Heart left ventricle (tissue), 16 donors: ENCODE data around the gene DRC3. TPM values are rescaled to one million over a fixed set of nuclear protein-coding genes. Genes with fewer than 3 reads are reported as not detected.

Experiments
- ATAC-seq, 4 donors: fragments of 200-7000 bp; cut with Tn5 transposase; one replicate each; pipeline ENCODE4 v1.9.1; 2020 to 2022; ENCODE audit warnings: moderate library complexity in 4 of 4, mild to moderate bottlenecking in 3 of 4, moderate number of reproducible peaks in 1 of 4
- DNase-seq, 5 donors: peaks; one replicate each; pipeline ENCODE4 v3.0.0-alpha.2; 2020
- H3K27ac ChIP-seq, 12 donors: fragments of 200-600 bp; sonication (generic) in 4 of 12; one replicate each; pipeline versions ENCODE4 v1.5.0 to v1.8.0; 2016 to 2022; ENCODE audit warnings: mild to moderate bottlenecking in 2 of 12
- H3K27me3 ChIP-seq, 9 donors: fragments of 200-600 bp; sonication (generic) in 2 of 9; one replicate each; pipeline versions ENCODE4 v1.5.1 to v1.8.0; 2016 to 2022; ENCODE audit warnings: mild to moderate bottlenecking in 3 of 9
- H3K36me3 ChIP-seq, 9 donors: fragments of 200-600 bp; sonication (generic) in 2 of 9; one replicate each; pipeline versions ENCODE4 v1.5.0 to v1.8.0; 2018 to 2022; ENCODE audit warnings: mild to moderate bottlenecking in 2 of 9
- H3K4me1 ChIP-seq, 12 donors: fragments of 200-600 bp; sonication (generic) in 4 of 12; one replicate each; pipeline versions ENCODE4 v1.5.0 to v1.8.0; 2016 to 2022; ENCODE audit warnings: mild to moderate bottlenecking in 3 of 12
- H3K4me3 ChIP-seq, 12 donors: fragments of 200-600 bp; sonication (generic) in 4 of 12; one replicate each; pipeline versions ENCODE4 v1.5.0 to v1.8.0; 2017 to 2022; ENCODE audit warnings: mild to moderate bottlenecking in 9 of 12, moderate library complexity in 4 of 12
- H3K9me3 ChIP-seq, 12 donors: fragments of 200-600 bp; sonication (generic) in 4 of 12; one replicate each; pipeline versions ENCODE4 v1.5.0 to v1.8.0; 2016 to 2022; ENCODE audit warnings: mild to moderate bottlenecking in 1 of 12
- POLR2A ChIP-seq, 2 donors: fragments of 450-650 bp; IDR thresholded peaks; one replicate each; pipeline ENCODE4 v1.6.1; 2017; ENCODE audit warnings: antibody characterized with exemption in 2 of 2, mild to moderate bottlenecking in 2 of 2, moderate library complexity in 2 of 2
- WGBS, 4 donors: extraction: QIAGEN DNeasy Blood & Tissue Kit in 2 of 4; methylation state at CpG; one replicate each; pipeline versions ENCODE4 v1.1.5 to v1.1.7; 2013 to 2018; 5-methylcytosine and 5-hydroxymethylcytosine counted together
- intact Hi-C, 10 donors: fragments of 100-400 bp; cut with DNase I; formaldehyde crosslinking; loops; one replicate each; pipeline versions ENCODE4 v1.11.1 to v1.14.2; 2022
- polyA plus RNA-seq, 2 donors: library from polyadenylated mRNA; stranded (reverse); fragments of 200-250 nt; gene quantifications; one replicate each; pipeline ENCODE4 v1.2.3, GENCODE V29; 2013
- total RNA-seq, 9 donors: library from RNA; depleted of rRNA in 2 of 9; stranded (reverse); fragments of >200 nt in 2 of 9; fragmentation: NEBNext Ultra II Directional in 3 of 9; extraction: Animal tissue kit (Norgen Biotek cat#: 25700) in 3 of 9; gene quantifications; one replicate each; pipeline versions ENCODE4 v1.1.0 to v1.2.4, GENCODE V29; 2016 to 2023
- TF ChIP-seq, protein P1 (sequence below), 12 donors: fragments of 200-600 bp; sonication (generic) in 4 of 12; IDR thresholded peaks; one replicate each; pipeline versions ENCODE4 v1.5.0 to v1.8.0; 2018 to 2022; ENCODE audit warnings: antibody characterized with exemption in 12 of 12, mild to moderate bottlenecking in 5 of 12
- donor health status: ischemic (EF 13 %, LVEDD 7.1; RV severe dilation, severe dysfunction).
- donor health status: healthy with polysubstance abuse.
- donor health status: DM: no; HTN: yes; CAD: no.
- donor health status: DM: no; HTN: no; CAD: no.
- donor health status: ischemic (EF 25% LVEDD 6.9; RV normal size, moderate dysfunction).
- donor health status: ischemic (EF 25% LVEDD 5.7; RV mildly dilated, moderate dysfunction).
- donor health status: healthy.
- donor health status: DM: yes; HTN: yes; CAD: no.
- donor health status: ischemic (EF 35%, LVEDD 5.7; RV mildly dilated, moderate dysfunction).
- donor health status: nonischemic (EF 11% LVEDD 7.7; RV severe dilation, severe dysfunction).
- donor health status: DM: yes; HTN: yes; CAD: no.
- donor health status: PGD.
- donor health status: ischemic (EF 29% LVEDD 5.4; RV normal size, mild dysfunction).
- donor health status: nonischemic (EF 23%, LVEDD 6.1; RV moderate dilation, normal function).

The DRC3 gene
- total and polyA plus RNA-seq, 11 donors: 0.42 to 3.7 (median 1.00) TPM

DNA sequence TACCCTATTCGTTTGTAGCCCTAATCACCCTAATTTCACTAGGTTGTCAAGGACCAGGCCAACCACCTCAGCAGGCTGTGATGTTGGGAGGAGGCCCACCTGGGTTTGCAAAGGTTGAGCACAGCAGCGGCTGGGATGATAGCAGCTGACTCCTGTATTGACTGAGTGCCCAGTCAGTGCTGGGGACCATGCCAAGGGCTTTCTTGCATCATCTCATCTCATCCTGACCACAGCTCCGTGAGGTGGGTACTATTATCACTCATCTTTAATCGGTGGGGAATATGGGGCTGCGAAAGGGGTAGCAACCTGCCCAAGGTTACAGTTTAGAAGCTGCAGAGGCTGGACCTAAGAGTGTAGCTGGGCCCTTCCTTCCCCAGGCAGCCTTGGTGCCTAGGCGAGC lies 54.6 kb downstream of the DRC3 start:
- ATAC-seq (peak in 3 of 4 donors; percentile 48 to 68 (median 56)), DNase-seq (peak in 1 of 5 donors; percentile 52)
- TF ChIP-seq, protein P1, sequence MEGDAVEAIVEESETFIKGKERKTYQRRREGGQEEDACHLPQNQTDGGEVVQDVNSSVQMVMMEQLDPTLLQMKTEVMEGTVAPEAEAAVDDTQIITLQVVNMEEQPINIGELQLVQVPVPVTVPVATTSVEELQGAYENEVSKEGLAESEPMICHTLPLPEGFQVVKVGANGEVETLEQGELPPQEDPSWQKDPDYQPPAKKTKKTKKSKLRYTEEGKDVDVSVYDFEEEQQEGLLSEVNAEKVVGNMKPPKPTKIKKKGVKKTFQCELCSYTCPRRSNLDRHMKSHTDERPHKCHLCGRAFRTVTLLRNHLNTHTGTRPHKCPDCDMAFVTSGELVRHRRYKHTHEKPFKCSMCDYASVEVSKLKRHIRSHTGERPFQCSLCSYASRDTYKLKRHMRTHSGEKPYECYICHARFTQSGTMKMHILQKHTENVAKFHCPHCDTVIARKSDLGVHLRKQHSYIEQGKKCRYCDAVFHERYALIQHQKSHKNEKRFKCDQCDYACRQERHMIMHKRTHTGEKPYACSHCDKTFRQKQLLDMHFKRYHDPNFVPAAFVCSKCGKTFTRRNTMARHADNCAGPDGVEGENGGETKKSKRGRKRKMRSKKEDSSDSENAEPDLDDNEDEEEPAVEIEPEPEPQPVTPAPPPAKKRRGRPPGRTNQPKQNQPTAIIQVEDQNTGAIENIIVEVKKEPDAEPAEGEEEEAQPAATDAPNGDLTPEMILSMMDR (IDR thresholded peaks at IDR 0.05): no peak
- no peak for TF ChIP-seq POLR2A (IDR thresholded peaks at IDR 0.05)
- no peaks in the 10 kb centered on the region for H3K27me3 ChIP-seq
- H3K4me3 ChIP-seq: no peak overlapping the region
- H3K9me3 ChIP-seq: no peaks in the 10 kb centered on the region
- H3K4me1 ChIP-seq: peaks cover 0 to 49% (median 15%) of the 10 kb centered on the region in 12 donors
- peaks cover 0 to 27% (median 4%) of the 10 kb centered on the region in 9 donors for H3K36me3 ChIP-seq
- intact Hi-C loops: loop anchor here in 1 of 10 donors (5.0 kb wide), 1 partner anchor 35 kb away; no protein-coding TSS in a partner anchor
- H3K27ac ChIP-seq: peak overlapping the region in 10 of 12 donors; percentile 49 to 93 (median 80)
- 60 to 72% (median 63%) methylated on average over 6 of the region's 6 CpGs for WGBS, 4 donors

- no peaks in the 10 kb centered on the region for H3K9me3 ChIP-seq
- no peaks in the 10 kb centered on the region for H3K27me3 ChIP-seq
- peaks cover 0 to 25% (median 4%) of the 10 kb centered on the region in 9 donors for H3K36me3 ChIP-seq
- 38 to 56% (median 47%) methylated on average over 11 of the region's 11 CpGs for WGBS, 4 donors
- intact Hi-C loops: loop anchor here in 3 of 10 donors (2.0 to 5.0 kb wide), 3 partner anchors 14 to 56 kb away; partner anchors contain the start of genes DRC3 (in 1 of the 3) and TOM1L2 (in 1 of the 3)
- peak overlapping the region; percentile 49 to 93 (median 78) for H3K27ac ChIP-seq
- TF ChIP-seq, protein P1 (IDR thresholded peaks at IDR 0.05): no peak
- no peak for TF ChIP-seq POLR2A (IDR thresholded peaks at IDR 0.05)
- H3K4me3 ChIP-seq: no peak overlapping the region
- H3K4me1 ChIP-seq: peaks cover 0 to 59% (median 23%) of the 10 kb centered on the region in 12 donors
- DNase-seq (no peak), ATAC-seq (peak; percentile 38 to 70 (median 48))
These were observed 55.7 kb downstream of the DRC3 start for GRCh38 chr17:18028114-18028951.

GRCh38 chr17:18028952-18029540 lies 56.4 kb downstream of the DRC3 start:
- H3K27me3 ChIP-seq: no peaks in the 10 kb centered on the region
- H3K4me3 ChIP-seq: no peak overlapping the region
- no peaks in the 10 kb centered on the region for H3K9me3 ChIP-seq
- peaks cover 0 to 59% (median 24%) of the 10 kb centered on the region in 12 donors for H3K4me1 ChIP-seq
- no peak for TF ChIP-seq POLR2A (IDR thresholded peaks at IDR 0.05)
- TF ChIP-seq, protein P1 (IDR thresholded peaks at IDR 0.05): no peak
- DNase-seq: no peak
- ATAC-seq: peak in 1 of 4 donors; percentile 2
- H3K36me3 ChIP-seq: peaks cover 0 to 18% (median 4%) of the 10 kb centered on the region in 9 donors
- 57 to 68% (median 61%) methylated on average over 8 of the region's 8 CpGs for WGBS, 4 donors
- peak overlapping the region in 11 of 12 donors; percentile 23 to 93 (median 79) for H3K27ac ChIP-seq
- intact Hi-C loops: loop anchor here in 3 of 10 donors (2.0 to 5.0 kb wide), 3 partner anchors 14 to 56 kb away; partner anchors contain the start of genes DRC3 (in 1 of the 3) and TOM1L2 (in 1 of the 3)
